ENCODE measurements around the gene KBTBD12. TPM values are rescaled to one million over a fixed set of nuclear protein-coding genes. Genes with fewer than 3 reads are reported as not detected.

KBTBD12 gene
- total and polyA plus RNA-seq, 8 donors = 0.60 to 2.5 (median 1.3) TPM

GRCh38 chr3:127999509-128000106 is 84.6 kb downstream of the KBTBD12 start:
- Histone ChIP-seq H3K9me3 (no peaks in the 10 kb centered on the region), H3K27me3 (no peaks in the 10 kb centered on the region), H3K4me1 (no peaks in the 10 kb centered on the region), H3K36me3 (no peaks in the 10 kb centered on the region), H3K27ac (no peak overlapping the region), H3K4me3 (no peak overlapping the region)
- ATAC-seq = no peak
- no peak for DNase-seq
- TF ChIP-seq, protein P1, sequence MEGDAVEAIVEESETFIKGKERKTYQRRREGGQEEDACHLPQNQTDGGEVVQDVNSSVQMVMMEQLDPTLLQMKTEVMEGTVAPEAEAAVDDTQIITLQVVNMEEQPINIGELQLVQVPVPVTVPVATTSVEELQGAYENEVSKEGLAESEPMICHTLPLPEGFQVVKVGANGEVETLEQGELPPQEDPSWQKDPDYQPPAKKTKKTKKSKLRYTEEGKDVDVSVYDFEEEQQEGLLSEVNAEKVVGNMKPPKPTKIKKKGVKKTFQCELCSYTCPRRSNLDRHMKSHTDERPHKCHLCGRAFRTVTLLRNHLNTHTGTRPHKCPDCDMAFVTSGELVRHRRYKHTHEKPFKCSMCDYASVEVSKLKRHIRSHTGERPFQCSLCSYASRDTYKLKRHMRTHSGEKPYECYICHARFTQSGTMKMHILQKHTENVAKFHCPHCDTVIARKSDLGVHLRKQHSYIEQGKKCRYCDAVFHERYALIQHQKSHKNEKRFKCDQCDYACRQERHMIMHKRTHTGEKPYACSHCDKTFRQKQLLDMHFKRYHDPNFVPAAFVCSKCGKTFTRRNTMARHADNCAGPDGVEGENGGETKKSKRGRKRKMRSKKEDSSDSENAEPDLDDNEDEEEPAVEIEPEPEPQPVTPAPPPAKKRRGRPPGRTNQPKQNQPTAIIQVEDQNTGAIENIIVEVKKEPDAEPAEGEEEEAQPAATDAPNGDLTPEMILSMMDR (IDR thresholded peaks at IDR 0.05) = no peak
- intact Hi-C loops (cut with DNase I) = no loop called here

GRCh38 chr3:128001576-128001975 is 86.5 kb downstream of the KBTBD12 start:
- DNase-seq (no peak), ATAC-seq (no peak)
- no peaks in the 10 kb centered on the region for H3K36me3 ChIP-seq
- no peak overlapping the region for H3K27ac ChIP-seq
- no peaks in the 10 kb centered on the region for H3K4me1 ChIP-seq
- TF ChIP-seq, protein P1 (IDR thresholded peaks at IDR 0.05) = no peak
- no peak overlapping the region for H3K4me3 ChIP-seq
- intact Hi-C loops (cut with DNase I) = no loop called here
- no peaks in the 10 kb centered on the region for H3K9me3 ChIP-seq
- peaks cover 0 to 12% of the 10 kb centered on the region in 2 donors for H3K27me3 ChIP-seq

GRCh38 chr3:128004661-128005060 is 89.6 kb downstream of the KBTBD12 start:
- Histone ChIP-seq H3K27ac (no peak overlapping the region), H3K4me3 (no peak overlapping the region), H3K9me3 (no peaks in the 10 kb centered on the region), H3K27me3 (peaks cover 0 to 27% of the 10 kb centered on the region in 2 donors), H3K36me3 (no peaks in the 10 kb centered on the region), H3K4me1 (no peaks in the 10 kb centered on the region)
- TF ChIP-seq, protein P1 (IDR thresholded peaks at IDR 0.05) = no peak
- ATAC-seq = no peak
- intact Hi-C loops (cut with DNase I) = no loop called here
- no peak for DNase-seq

- TF ChIP-seq, protein P1 (IDR thresholded peaks at IDR 0.05) = no peak
- ATAC-seq (no peak), DNase-seq (no peak)
- Histone ChIP-seq H3K27me3 (peaks cover 0 to 27% of the 10 kb centered on the region in 2 donors), H3K27ac (no peak overlapping the region), H3K36me3 (no peaks in the 10 kb centered on the region), H3K4me1 (no peaks in the 10 kb centered on the region), H3K4me3 (no peak overlapping the region), H3K9me3 (no peaks in the 10 kb centered on the region)
- intact Hi-C loops (cut with DNase I) = no loop called here
These were observed 91.3 kb downstream of the KBTBD12 start for GRCh38 chr3:128006061-128007032.

- Histone ChIP-seq H3K4me1 (no peaks in the 10 kb centered on the region), H3K36me3 (no peaks in the 10 kb centered on the region), H3K9me3 (no peaks in the 10 kb centered on the region), H3K27ac (no peak overlapping the region), H3K4me3 (no peak overlapping the region), H3K27me3 (peaks cover 0 to 28% of the 10 kb centered on the region in 2 donors)
- DNase-seq (no peak), ATAC-seq (no peak)
- TF ChIP-seq, protein P1 (IDR thresholded peaks at IDR 0.05) = no peak
- intact Hi-C loops (cut with DNase I) = no loop called here
These were observed 92.0 kb downstream of the KBTBD12 start for GRCh38 chr3:128007033-128007424.
